NT2/D1 (cell line): Measurements from ENCODE around the gene TRAF7.
"Not testable (repeated sequence)": the region's sequence is repeated elsewhere in the genome, so short reads cannot be mapped to it uniquely, and the experiment has no call there.

Source experiments
- DNase-seq: peaks from one replicate; pipeline ENCODE4 v3.0.0-alpha.2; 2011; ENCODE audit warnings: low read depth, low spot score
- H3K27me3 ChIP-seq: 2 replicates; pipeline ENCODE4 v1.6.0; 2011; ENCODE audit warnings: mild to moderate bottlenecking; ENCODE audit not compliant: insufficient read length, insufficient read depth
- H3K36me3 ChIP-seq: 2 replicates; pipeline ENCODE4 v1.6.1; 2011; ENCODE audit warnings: mild to moderate bottlenecking, low read length, mixed read lengths; ENCODE audit not compliant: insufficient read depth, insufficient read length
- H3K4me1 ChIP-seq: 2 replicates; pipeline ENCODE4 v1.5.1; 2011; ENCODE audit not compliant: insufficient read depth, insufficient read length
- H3K4me3 ChIP-seq: 2 replicates; pipeline ENCODE4 v1.5.1; 2011; ENCODE audit warnings: low read depth; ENCODE audit not compliant: insufficient read length
- H3K9ac ChIP-seq: 2 replicates; pipeline ENCODE4 v1.6.0; 2011; ENCODE audit warnings: low read depth; ENCODE audit not compliant: insufficient read length
- H3K9me3 ChIP-seq: 2 replicates; pipeline ENCODE4 v1.5.1; 2011; ENCODE audit warnings: mild to moderate bottlenecking, low read length; ENCODE audit not compliant: insufficient read depth
- SUZ12 ChIP-seq: IDR thresholded peaks from 2 replicates; pipeline ENCODE4 v1.6.1; 2011; ENCODE audit not compliant: insufficient read length, insufficient read depth; ENCODE audit errors: extremely low read depth
- YY1 ChIP-seq: IDR thresholded peaks from 2 replicates; pipeline ENCODE4 v1.6.1; 2011; ENCODE audit not compliant: insufficient read length, insufficient read depth
- ZNF274 ChIP-seq: IDR thresholded peaks from 2 replicates; pipeline ENCODE4 v1.6.1; 2011; ENCODE audit warnings: mild to moderate bottlenecking, low read depth, low read length

Gene TRAF7

DNA sequence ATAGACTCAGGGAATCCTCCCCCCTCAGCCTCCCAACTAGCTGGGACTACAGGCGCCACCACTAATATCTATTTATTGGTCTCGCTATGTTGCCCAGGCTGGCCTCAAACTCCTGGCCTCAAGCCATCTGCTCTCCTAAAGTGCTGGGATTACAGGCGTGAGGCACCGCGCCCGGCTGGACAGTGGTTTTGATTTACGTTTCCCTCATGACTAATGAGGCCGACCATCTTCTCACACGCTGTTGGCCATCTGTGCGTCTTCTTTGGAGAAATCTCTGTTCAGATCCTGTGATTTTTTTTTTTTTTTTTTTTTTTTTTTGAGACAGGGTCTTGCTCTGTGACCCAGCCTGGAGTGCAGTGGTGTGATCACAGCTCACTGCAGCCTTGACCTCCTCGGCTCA is 26.3 kb upstream of the TRAF7 start:
- H3K36me3 ChIP-seq, H3K9ac ChIP-seq, H3K27me3 ChIP-seq, H3K9me3 ChIP-seq, H3K4me3 ChIP-seq, DNase-seq: not testable (repeated sequence)
- peaks cover 20% of the 10 kb centered on the region for H3K4me1 ChIP-seq

DNA sequence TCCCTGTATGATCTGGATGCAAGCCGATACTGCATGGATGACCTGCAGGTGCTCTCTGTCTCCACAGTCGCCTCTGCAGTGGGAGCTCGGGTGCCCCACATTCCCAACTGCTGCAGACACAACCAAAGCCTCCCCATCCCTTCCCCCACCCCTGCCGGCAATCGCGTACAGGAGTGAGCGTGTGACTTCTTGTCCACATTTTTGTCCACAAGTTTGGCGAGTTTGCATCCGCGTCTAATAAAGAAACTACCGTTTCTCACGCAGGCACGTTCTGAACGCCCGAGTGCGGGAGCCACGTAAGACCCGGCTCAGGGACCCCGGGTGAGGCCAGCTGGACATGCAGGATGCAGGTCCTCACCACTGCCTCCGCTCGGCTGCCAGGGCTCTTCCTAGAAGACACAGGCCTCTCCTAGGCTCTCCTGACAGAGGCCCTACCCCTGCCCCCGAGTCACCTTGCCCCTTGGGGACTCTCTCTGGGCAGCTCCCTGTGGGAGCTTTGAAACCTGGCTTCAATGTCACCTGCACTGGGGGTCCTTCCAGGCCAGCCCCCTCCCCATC is 25.6 kb upstream of the TRAF7 start:
- not testable (repeated sequence) for DNase-seq, H3K36me3 ChIP-seq, H3K9me3 ChIP-seq, H3K9ac ChIP-seq, H3K27me3 ChIP-seq, H3K4me3 ChIP-seq
- H3K4me1 ChIP-seq = peaks cover 17% of the 10 kb centered on the region

DNA sequence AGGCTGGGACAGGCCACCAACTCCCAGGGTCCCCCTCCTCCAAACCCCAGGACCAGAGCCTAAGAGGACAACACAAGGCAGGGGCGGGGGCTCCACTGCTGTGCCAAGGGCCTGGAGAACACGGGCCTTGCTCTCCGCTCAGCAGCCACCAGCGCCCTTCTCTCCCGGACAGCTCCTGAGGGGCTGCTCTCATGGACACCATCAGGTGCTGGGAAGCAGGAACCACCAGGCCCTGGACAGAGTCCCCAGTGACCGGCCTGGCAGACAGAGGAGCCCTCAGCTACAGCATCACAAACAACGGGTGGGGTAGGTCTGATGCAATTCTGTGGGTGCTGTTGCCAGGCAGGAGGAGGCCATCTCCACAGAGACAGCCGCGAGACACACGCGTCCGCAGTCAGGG is 21.8 kb upstream of the TRAF7 start:
- H3K4me3 ChIP-seq, DNase-seq, H3K27me3 ChIP-seq: not testable (repeated sequence)

DNA sequence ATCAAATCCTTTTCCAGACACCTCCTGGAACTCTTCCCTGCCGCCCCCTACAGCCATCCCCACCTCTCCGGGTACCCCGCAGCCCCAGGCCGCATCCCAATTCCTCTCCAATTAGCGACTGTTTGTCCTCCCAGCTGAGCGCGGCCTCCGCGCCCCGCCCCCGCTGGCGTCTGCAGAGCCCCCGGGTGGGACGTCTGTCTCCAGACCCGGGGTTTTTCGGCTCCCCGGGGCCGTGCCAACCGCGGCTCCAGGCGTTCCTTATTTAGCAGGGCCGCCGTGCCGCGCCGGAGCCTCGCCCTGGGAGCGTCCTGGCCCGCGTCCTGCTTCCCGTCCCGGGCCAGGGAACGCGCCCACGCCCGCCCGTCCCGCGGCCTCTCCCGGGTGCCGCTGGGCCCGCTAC is 20.5 kb upstream of the TRAF7 start:
- not testable (repeated sequence) for DNase-seq, H3K9me3 ChIP-seq, H3K4me1 ChIP-seq, H3K27me3 ChIP-seq, H3K36me3 ChIP-seq
- peak overlapping the region; percentile 32 for H3K9ac ChIP-seq
- peak overlapping the region; percentile 26 for H3K4me3 ChIP-seq

More for the DNA sequence above, 21.8 kb upstream of the TRAF7 start:
- H3K9me3 ChIP-seq, H3K4me1 ChIP-seq, H3K36me3 ChIP-seq, H3K9ac ChIP-seq: not testable (repeated sequence)

DNA sequence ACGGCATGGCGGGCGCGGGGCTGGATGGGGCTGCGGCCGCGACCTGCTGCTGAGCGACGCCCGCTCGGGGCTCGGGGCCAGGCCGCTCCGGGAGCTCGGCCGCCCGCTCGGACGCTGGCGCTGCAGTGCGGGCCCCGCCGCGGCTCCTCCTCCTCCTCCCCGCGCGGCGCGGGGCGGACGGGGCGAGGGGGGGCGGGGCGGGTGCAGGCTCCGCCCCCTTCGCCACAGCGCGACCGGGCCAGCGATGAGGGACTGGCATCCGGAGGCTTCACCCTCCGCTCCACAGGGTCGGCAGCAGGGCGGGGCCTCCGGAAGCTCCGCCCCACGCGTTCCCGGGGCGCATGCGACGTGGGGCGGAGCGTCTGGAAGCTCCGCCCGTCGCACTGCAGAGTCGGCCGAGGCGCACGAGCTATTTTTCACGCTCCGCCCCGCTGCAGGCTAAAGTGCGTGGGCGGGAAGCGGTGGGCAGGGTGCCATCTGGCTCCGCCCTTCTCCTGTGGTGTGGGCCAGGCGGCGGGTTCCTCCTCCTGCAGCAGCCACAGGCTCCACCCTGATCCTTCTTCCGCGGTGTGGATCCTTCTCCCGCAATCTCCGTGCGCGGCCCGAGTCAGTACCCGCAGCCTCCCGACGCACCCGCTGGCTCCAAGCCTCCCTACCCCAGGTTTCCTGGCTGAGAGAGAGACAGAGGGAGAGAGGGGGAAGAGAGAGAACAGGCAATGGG is 19.7 kb upstream of the TRAF7 start, which contains the start of gene PKD1:
PKD1 (minus strand) TSS at position 129 of the 721 bp plus-strand sequence. CDS start 209 bp downstream, outside the sequence.
- H3K36me3 ChIP-seq, H3K27me3 ChIP-seq, H3K4me1 ChIP-seq, DNase-seq, H3K9me3 ChIP-seq: not testable (repeated sequence)
- Histone ChIP-seq H3K9ac (peak within 1 kb of the TSS; percentile 64), H3K4me3 (peak within 1 kb of the TSS; percentile 26)

DNA sequence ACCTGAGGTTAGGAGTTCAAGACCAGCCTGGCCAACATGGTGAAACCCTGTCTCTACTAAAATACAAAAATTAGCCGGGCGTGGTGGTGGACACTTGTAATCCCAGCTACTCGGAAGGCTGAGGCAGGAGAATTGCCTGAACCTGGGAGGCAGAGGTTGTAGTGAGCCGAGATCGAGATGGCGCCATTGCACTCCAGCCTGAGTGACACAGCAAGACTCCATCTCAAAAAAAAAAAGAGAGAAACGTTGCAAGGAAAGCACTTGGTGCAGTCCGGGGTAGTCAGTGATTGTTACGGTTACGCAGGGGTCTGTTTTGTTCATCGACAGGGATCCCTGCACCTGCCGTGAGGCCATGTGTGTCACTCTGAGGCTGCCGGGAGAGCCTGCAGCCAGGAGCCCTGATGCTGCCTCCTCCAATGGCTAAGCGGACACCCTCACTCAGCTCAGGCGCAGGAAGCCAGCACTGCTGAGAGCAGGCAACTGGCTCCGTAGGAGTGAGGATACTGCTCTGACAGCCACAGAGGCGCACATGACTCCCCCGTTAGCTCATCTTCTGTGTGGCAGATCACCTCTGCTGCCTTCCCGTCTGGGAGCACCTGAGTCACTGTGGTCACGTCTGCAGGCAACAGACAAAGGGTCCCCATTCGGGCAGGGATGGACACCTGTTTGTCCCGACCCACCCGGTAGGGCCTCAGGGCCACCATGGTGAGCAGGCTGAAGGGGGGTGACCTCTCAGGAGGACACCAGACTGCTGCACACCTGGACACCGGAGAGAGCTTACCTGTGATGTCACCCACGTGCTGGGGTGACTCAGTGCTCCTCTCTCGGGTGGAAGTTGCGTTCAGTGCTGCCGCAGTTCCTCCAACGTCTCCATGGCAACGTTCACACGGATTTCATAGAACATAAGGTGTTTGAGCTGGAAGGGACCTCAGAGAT is 12.4 kb upstream of the TRAF7 start:
- H3K9ac ChIP-seq = no peak overlapping the region
- no peak for TF ChIP-seq ZNF274
- TF ChIP-seq YY1 = no peak
- no peak for TF ChIP-seq SUZ12
- H3K27me3 ChIP-seq = no peaks in the 10 kb centered on the region
- H3K4me1 ChIP-seq = peaks cover 21% of the 10 kb centered on the region
- no peaks in the 10 kb centered on the region for H3K9me3 ChIP-seq
- H3K4me3 ChIP-seq = no peak overlapping the region
- no peak for DNase-seq
- H3K36me3 ChIP-seq = no peaks in the 10 kb centered on the region

DNA sequence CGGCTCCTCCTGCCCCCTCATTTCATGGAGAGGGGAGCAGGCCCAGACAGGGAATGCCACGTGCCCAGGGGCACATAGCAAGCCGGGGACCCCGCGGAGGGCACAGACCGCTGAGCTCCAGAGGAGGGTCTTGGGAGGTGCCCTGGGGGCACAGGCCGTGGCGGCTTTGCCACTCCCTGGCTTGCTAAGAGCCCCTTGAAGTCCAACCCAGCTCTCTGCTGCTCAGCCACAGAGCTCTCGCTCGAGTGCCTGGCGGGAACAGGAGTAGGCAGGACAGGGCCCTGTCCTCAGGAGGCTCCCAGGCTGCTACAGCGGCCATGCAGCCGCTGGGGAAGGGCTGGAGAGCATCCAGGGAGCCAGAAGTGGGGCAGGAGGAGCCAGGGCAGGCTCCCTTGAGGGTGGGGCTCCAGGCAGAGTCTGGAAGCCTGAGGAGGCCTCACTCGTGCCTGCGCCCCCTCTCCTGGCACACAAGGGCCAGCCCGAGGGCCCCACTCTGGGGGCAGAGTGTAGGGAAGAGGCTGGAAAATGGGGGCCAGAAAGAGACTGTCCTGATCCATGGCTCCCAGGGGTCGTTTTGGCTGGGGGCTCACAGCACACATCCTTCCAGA is 11.6 kb upstream of the TRAF7 start:
- no peak for DNase-seq
- Histone ChIP-seq H3K9ac (no peak overlapping the region), H3K4me1 (peaks cover 21% of the 10 kb centered on the region), H3K27me3 (no peaks in the 10 kb centered on the region), H3K4me3 (no peak overlapping the region), H3K36me3 (no peaks in the 10 kb centered on the region), H3K9me3 (no peaks in the 10 kb centered on the region)
- TF ChIP-seq ZNF274 (no peak), SUZ12 (no peak), YY1 (no peak)

DNA sequence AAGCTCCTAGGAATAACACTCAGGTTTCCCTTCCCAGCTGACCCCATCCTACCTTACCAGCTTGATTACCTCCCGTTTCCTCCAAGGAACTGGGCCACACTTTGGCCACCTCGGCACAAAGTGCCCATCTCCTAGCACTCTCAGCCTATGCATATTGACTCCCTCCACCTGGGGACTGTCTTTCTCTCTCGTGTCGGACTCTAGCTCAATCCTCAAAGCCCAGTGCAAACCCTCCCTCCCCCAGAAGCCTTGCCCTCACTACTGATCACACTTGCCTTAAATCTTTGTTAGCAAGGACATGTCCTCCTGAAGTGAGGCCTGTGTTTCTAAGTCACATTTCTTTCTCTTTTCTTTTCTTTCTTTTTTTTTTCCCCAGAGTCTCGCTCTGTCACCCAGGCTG is 9.7 kb upstream of the TRAF7 start:
- peak overlapping the region; percentile 46 for H3K9ac ChIP-seq
- DNase-seq = no peak
- peaks cover 32% of the 10 kb centered on the region for H3K4me1 ChIP-seq
- H3K9me3 ChIP-seq = no peaks in the 10 kb centered on the region
- TF ChIP-seq YY1 = no peak
- TF ChIP-seq SUZ12 = no peak
- no peak for TF ChIP-seq ZNF274
- H3K4me3 ChIP-seq = no peak overlapping the region
- no peaks in the 10 kb centered on the region for H3K27me3 ChIP-seq
- H3K36me3 ChIP-seq = no peaks in the 10 kb centered on the region
